ENCODE measurements around the gene CBL. TPM values are rescaled to one million over a fixed set of nuclear protein-coding genes. Genes with fewer than 3 reads are reported as not detected.

CBL gene
- total RNA-seq, 1 experiment from 2014 or later: 56.4 TPM

DNA sequence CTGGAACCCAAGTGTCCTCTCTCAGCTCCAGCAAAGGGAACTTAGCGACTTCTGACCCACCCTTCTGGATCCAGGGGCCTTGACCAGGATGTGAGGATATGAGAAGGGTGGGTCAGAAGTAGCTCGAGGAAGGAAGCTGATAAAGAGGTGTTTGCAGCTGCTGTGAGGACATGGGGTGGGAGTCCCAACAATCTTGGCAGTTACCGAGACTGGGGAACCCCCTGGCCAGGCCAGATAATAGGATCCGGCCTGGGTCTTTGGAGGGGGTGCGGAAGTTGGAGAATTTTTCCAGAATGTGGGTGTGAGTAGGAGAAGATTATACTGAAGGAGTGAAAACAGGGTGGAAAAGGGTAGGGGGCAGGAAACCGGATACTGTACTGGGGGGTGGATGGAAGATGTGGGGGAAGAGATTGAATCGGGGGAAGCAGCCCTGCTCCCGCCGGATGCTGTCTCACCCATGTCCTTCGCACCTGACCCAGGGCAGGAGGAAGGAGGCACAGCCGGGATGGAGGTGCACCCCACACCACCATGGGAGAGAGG is 113.6 kb downstream of the CBL start:
- no peak for DNase-seq
- peaks cover 50 to 52% of the 10 kb centered on the region in 2 experiments for H3K4me1 Mint-ChIP-seq
- no peak overlapping the region for H4K5ac ChIP-seq (ENCODE audit: insufficient read length, low read depth, low read length)
- TF ChIP-seq, protein P1, sequence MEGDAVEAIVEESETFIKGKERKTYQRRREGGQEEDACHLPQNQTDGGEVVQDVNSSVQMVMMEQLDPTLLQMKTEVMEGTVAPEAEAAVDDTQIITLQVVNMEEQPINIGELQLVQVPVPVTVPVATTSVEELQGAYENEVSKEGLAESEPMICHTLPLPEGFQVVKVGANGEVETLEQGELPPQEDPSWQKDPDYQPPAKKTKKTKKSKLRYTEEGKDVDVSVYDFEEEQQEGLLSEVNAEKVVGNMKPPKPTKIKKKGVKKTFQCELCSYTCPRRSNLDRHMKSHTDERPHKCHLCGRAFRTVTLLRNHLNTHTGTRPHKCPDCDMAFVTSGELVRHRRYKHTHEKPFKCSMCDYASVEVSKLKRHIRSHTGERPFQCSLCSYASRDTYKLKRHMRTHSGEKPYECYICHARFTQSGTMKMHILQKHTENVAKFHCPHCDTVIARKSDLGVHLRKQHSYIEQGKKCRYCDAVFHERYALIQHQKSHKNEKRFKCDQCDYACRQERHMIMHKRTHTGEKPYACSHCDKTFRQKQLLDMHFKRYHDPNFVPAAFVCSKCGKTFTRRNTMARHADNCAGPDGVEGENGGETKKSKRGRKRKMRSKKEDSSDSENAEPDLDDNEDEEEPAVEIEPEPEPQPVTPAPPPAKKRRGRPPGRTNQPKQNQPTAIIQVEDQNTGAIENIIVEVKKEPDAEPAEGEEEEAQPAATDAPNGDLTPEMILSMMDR (conservative IDR thresholded peaks at IDR 0.05): no peak
- peak overlapping the region; percentile 18 to 54; a peak in 4 of 5 replicates for H3K4me3 Mint-ChIP-seq
- no peak overlapping the region for H3K9ac ChIP-seq (ENCODE audit: extremely low read depth, insufficient read length, low read length)
- no peaks in the 10 kb centered on the region for H3K36me3 Mint-ChIP-seq (ENCODE audit: insufficient read depth in 1 of 3, low read depth in 3 of 3)
- no peak overlapping the region for H2BK20ac ChIP-seq (ENCODE audit: low read depth, low read length, poor library complexity, severe bottlenecking)
- H2BK15ac ChIP-seq (ENCODE audit: low read depth, low read length): no peak overlapping the region
- H3K79me2 ChIP-seq (ENCODE audit: insufficient read depth, low read length): no peaks in the 10 kb centered on the region
- H3K18ac ChIP-seq (ENCODE audit: insufficient read length, low read depth, low read length): no peak overlapping the region
- no peak overlapping the region for H2AFZ ChIP-seq (ENCODE audit: low read length)
- H3K14ac ChIP-seq (ENCODE audit: insufficient read depth, low read length): no peak overlapping the region
- H3K27me3 ChIP-seq (ENCODE audit: insufficient read depth, low read length): peaks cover 9% of the 10 kb centered on the region; the same call in 1 of the 2 replicates
- no peak overlapping the region for H3K27ac ChIP-seq (ENCODE audit: insufficient read length, low read depth, low read length)
- H3K4ac ChIP-seq (ENCODE audit: low read depth, low read length): no peak overlapping the region
- H2AK5ac ChIP-seq (ENCODE audit: insufficient read length, low read length): no peak overlapping the region
- H3K4me1 ChIP-seq (ENCODE audit: insufficient read depth, low read length): peaks cover 15% of the 10 kb centered on the region; the same call in 1 of the 2 replicates
- no peak overlapping the region for H3K56ac ChIP-seq (ENCODE audit: insufficient read length, low read depth, low read length)
- no peak overlapping the region for H3K23ac ChIP-seq (ENCODE audit: insufficient read length, low read depth, low read length)
- H3K27me3 Mint-ChIP-seq (ENCODE audit: low read depth): peaks cover 30% of the 10 kb centered on the region
- no peak overlapping the region for H2BK12ac ChIP-seq (ENCODE audit: insufficient read length, low read depth, low read length)
- no peaks in the 10 kb centered on the region; a peak in 1 of 5 replicates for H3K9me3 Mint-ChIP-seq
- no CpG with 5 or more reads among the region's 11 CpGs for WGBS (ENCODE audit: extremely low coverage, insufficient read length, low lambda C conversion rate)
- no peak overlapping the region for H2BK120ac ChIP-seq (ENCODE audit: low read depth, low read length, poor library complexity, severe bottlenecking)
- no peaks in the 10 kb centered on the region for H3K9me3 ChIP-seq (ENCODE audit: control insufficient read depth, low read depth, low read length)
- H2BK5ac ChIP-seq (ENCODE audit: insufficient read length, low read length): no peak overlapping the region
- H3K4me2 ChIP-seq (ENCODE audit: insufficient read depth, insufficient read length, low read length): no peak overlapping the region
- no peaks in the 10 kb centered on the region for H3K79me1 ChIP-seq (ENCODE audit: insufficient read depth, low read depth, low read length, poor library complexity, severe bottlenecking)
- no peak overlapping the region for H3T11ph ChIP-seq (ENCODE audit: low read length)
- H3K23me2 ChIP-seq (ENCODE audit: insufficient read length, low read depth, low read length, poor library complexity, severe bottlenecking): peaks cover 34% of the 10 kb centered on the region
- H4K20me1 ChIP-seq (ENCODE audit: control insufficient read depth, insufficient read depth, insufficient read length): no peaks in the 10 kb centered on the region
- no peak overlapping the region for H4K91ac ChIP-seq (ENCODE audit: insufficient read length, low read depth, low read length)
- H4K8ac ChIP-seq (replicated peaks; ENCODE audit: insufficient read length, low read depth, low read length): no peak overlapping the region
- H3K27ac Mint-ChIP-seq: peak overlapping the region in 1 of 3 experiments; percentile 81; a peak in 1 of 7 replicates

Measured in H9 (cell line).